ENCODE measurements around the gene DLEC1. TPM values are rescaled to one million over a fixed set of nuclear protein-coding genes. Genes with fewer than 3 reads are reported as not detected.
A peak's percentile ranks its signal among the peaks of the same experiment; 100 is the strongest.

Gene DLEC1
- total and polyA plus RNA-seq, 7 donors = 0.01 to 0.09 (median 0.05) TPM; not detected in 2

GRCh38 chr3:38168151-38169026 is 129.4 kb downstream of the DLEC1 start:
- no peak for TF ChIP-seq CTCF (IDR thresholded peaks at IDR 0.05)
- DNase-seq (no peak), ATAC-seq (no peak)
- no peaks in the 10 kb centered on the region for H3K9me3 ChIP-seq
- H3K4me3 ChIP-seq = no peak overlapping the region
- H3K27ac ChIP-seq = no peak overlapping the region
- peaks cover 43% of the 10 kb centered on the region for H3K4me1 ChIP-seq
- intact Hi-C loops (cut with DNase I) = loop anchor here in 1 of 2 donors (10.0 kb wide), 1 partner anchor 1174 kb away; the partner anchor contains the start of genes EPM2AIP1 and MLH1
- no peaks in the 10 kb centered on the region for H3K36me3 ChIP-seq (ENCODE audit: insufficient read depth in 1 of 2, low read depth in 1 of 2)
- no peaks in the 10 kb centered on the region for H3K27me3 ChIP-seq (ENCODE audit: insufficient read depth in 3 of 3, low read length in 2 of 3)
- WGBS, 3 donors = 88 to 97% (median 91%) methylated on average over 4 of the region's 4 CpGs

DNA sequence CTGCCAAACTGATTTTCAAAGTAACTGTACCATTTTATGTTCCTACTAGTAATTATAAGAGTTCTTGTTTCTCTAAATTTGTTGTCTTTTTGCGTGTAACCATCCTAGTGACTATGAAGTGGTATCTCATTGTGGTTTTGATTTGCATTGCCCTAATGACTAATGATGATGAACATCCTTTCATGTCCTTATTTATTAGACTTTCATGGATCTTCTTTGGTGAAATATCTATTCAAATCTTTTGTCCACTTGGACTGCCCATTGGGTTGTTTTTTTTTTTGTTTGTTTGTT is 130.0 kb downstream of the DLEC1 start:
- no peak for TF ChIP-seq CTCF (IDR thresholded peaks at IDR 0.05)
- no peak overlapping the region for H3K27ac ChIP-seq
- no peaks in the 10 kb centered on the region for H3K27me3 ChIP-seq (ENCODE audit: insufficient read depth in 3 of 3, low read length in 2 of 3)
- no peaks in the 10 kb centered on the region for H3K9me3 ChIP-seq
- H3K4me3 ChIP-seq = no peak overlapping the region
- ATAC-seq (no peak), DNase-seq (no peak)
- intact Hi-C loops (cut with DNase I) = loop anchor here in 1 of 2 donors (10.0 kb wide), 1 partner anchor 1174 kb away; the partner anchor contains the start of genes EPM2AIP1 and MLH1
- peaks cover 43% of the 10 kb centered on the region for H3K4me1 ChIP-seq
- 86 to 91% (median 90%) methylated on average over 1 of the region's 1 CpG for WGBS, 3 donors
- H3K36me3 ChIP-seq (ENCODE audit: insufficient read depth in 1 of 2, low read depth in 1 of 2) = no peaks in the 10 kb centered on the region

DNA sequence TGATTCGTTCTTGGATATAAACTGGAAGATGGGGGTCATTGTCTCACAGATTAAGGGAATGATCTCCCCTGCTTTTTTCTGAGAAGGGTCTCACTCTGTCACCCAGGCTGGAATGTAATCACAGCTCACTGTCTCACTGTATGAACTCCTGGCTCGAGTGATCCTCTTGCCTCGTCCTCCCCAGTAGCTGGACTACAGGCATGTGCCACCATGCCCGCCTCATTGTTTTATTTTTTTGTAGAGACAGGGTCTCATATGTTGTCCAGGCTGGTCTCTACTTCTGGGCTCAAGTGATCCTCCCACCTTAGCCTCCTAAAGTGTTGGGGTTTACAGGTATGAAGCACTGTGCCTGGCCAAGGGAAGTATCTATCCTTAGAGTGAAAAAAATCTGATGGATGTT is 131.7 kb downstream of the DLEC1 start:
- no peaks in the 10 kb centered on the region for H3K9me3 ChIP-seq
- no peaks in the 10 kb centered on the region for H3K27me3 ChIP-seq (ENCODE audit: insufficient read depth in 3 of 3, low read length in 2 of 3)
- ATAC-seq (peak in 1 of 4 donors; percentile 35), DNase-seq (no peak)
- no peak overlapping the region for H3K27ac ChIP-seq
- intact Hi-C loops (cut with DNase I) = no loop called here
- no peaks in the 10 kb centered on the region for H3K36me3 ChIP-seq (ENCODE audit: insufficient read depth in 1 of 2, low read depth in 1 of 2)
- peaks cover 50% of the 10 kb centered on the region for H3K4me1 ChIP-seq
- H3K4me3 ChIP-seq = no peak overlapping the region
- WGBS, 3 donors = 66 to 87% (median 69%) methylated on average over 4 of the region's 4 CpGs
- no peak for TF ChIP-seq CTCF (IDR thresholded peaks at IDR 0.05)

- ATAC-seq (no peak), DNase-seq (no peak)
- TF ChIP-seq CTCF (IDR thresholded peaks at IDR 0.05) = no peak
- Histone ChIP-seq H3K36me3 (ENCODE audit: insufficient read depth in 1 of 2, low read depth in 1 of 2) (no peaks in the 10 kb centered on the region), H3K4me3 (no peak overlapping the region), H3K27me3 (ENCODE audit: insufficient read depth in 3 of 3, low read length in 2 of 3) (no peaks in the 10 kb centered on the region), H3K27ac (no peak overlapping the region), H3K4me1 (peaks cover 45% of the 10 kb centered on the region), H3K9me3 (no peaks in the 10 kb centered on the region)
- intact Hi-C loops (cut with DNase I) = no loop called here
- 82 to 89% (median 84%) methylated on average over 2 of the region's 2 CpGs for WGBS, 3 donors
Measured at GRCh38 chr3:38171622-38172021, 132.6 kb downstream of the DLEC1 start.

Other genes starting within 250 kb of the DLEC1 start
- 10 to 100 TPM in 2 of 4 donors, 1 to 10 TPM in 2; 6.8 to 24.6 (median 9.9) TPM for gene CTDSPL, start 177.3 kb upstream of the DLEC1 start, total RNA-seq
- gene CTDSPL, start 177.3 kb upstream of the DLEC1 start, polyA plus RNA-seq = 1 to 10 TPM; 2.7 to 4.4 (median 4.3) TPM
- gene VILL, start 48.4 kb upstream of the DLEC1 start, total RNA-seq = 1 to 10 TPM in 1 of 4 donors, under 1 TPM in 3; 0.75 to 2.1 (median 0.87) TPM
- gene VILL, start 48.4 kb upstream of the DLEC1 start, polyA plus RNA-seq = 1 to 10 TPM in 1 of 3 donors, under 1 TPM in 2; 0.65 to 1.3 (median 0.96) TPM
- gene PLCD1, start 9.6 kb upstream of the DLEC1 start, total RNA-seq = 1 to 10 TPM; 2.4 to 7.9 (median 4.9) TPM
- gene PLCD1, start 9.6 kb upstream of the DLEC1 start, polyA plus RNA-seq = 1 to 10 TPM; 3.0 to 5.6 (median 4.8) TPM
- 10 to 100 TPM; 34.9 to 48.6 (median 40.7) TPM for gene ACAA1, start 97.9 kb downstream of the DLEC1 start, total RNA-seq
- 10 to 100 TPM; 23.6 to 52.2 (median 28.6) TPM for gene ACAA1, start 97.9 kb downstream of the DLEC1 start, polyA plus RNA-seq
- 1 to 10 TPM; 3.8 to 6.0 (median 4.6) TPM for gene MYD88, start 99.5 kb downstream of the DLEC1 start, total RNA-seq
- 1 to 10 TPM; 2.9 to 7.0 (median 3.0) TPM for gene MYD88, start 99.5 kb downstream of the DLEC1 start, polyA plus RNA-seq
- 10 to 100 TPM; 30.6 to 60.1 (median 47.7) TPM for gene OXSR1, start 126.3 kb downstream of the DLEC1 start, total RNA-seq
- gene OXSR1, start 126.3 kb downstream of the DLEC1 start, polyA plus RNA-seq = 10 to 100 TPM; 26.4 to 59.6 (median 47.4) TPM
- gene SLC22A13, start 226.6 kb downstream of the DLEC1 start, total RNA-seq = under 1 TPM; 0.20 to 0.64 (median 0.45) TPM
- under 1 TPM; 0.11 to 0.29 (median 0.12) TPM for gene SLC22A13, start 226.6 kb downstream of the DLEC1 start, polyA plus RNA-seq
- under 1 TPM; 0.08 to 0.64 (median 0.23) TPM for gene SLC22A14, start 243.1 kb downstream of the DLEC1 start, total RNA-seq
- under 1 TPM; 0.18 to 0.31 (median 0.26) TPM for gene SLC22A14, start 243.1 kb downstream of the DLEC1 start, polyA plus RNA-seq

Measured in psoas muscle (tissue), 8 donors.